Measurements from ENCODE around the gene MSRB3.

- TF ChIP-seq, protein P1, sequence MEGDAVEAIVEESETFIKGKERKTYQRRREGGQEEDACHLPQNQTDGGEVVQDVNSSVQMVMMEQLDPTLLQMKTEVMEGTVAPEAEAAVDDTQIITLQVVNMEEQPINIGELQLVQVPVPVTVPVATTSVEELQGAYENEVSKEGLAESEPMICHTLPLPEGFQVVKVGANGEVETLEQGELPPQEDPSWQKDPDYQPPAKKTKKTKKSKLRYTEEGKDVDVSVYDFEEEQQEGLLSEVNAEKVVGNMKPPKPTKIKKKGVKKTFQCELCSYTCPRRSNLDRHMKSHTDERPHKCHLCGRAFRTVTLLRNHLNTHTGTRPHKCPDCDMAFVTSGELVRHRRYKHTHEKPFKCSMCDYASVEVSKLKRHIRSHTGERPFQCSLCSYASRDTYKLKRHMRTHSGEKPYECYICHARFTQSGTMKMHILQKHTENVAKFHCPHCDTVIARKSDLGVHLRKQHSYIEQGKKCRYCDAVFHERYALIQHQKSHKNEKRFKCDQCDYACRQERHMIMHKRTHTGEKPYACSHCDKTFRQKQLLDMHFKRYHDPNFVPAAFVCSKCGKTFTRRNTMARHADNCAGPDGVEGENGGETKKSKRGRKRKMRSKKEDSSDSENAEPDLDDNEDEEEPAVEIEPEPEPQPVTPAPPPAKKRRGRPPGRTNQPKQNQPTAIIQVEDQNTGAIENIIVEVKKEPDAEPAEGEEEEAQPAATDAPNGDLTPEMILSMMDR (IDR thresholded peaks at IDR 0.05), result no peak
- no peak for TF ChIP-seq POLR2A (IDR thresholded peaks at IDR 0.05)
These were observed 216.8 kb downstream of the MSRB3 start for GRCh38 chr12:65495233-65495632.
